ENCODE measurements around the gene ISLR2.

The ISLR2 gene

GRCh38 chr15:74127954-74128784 is 2.2 kb upstream of the ISLR2 start:
- no peak overlapping the region for H3K27ac ChIP-seq
- no peak overlapping the region for H3K4me3 ChIP-seq (ENCODE audit: low read depth in 1 of 2, low read length in 1 of 2)
- H3K27me3 ChIP-seq: peaks cover 100% of the 10 kb centered on the region
- no peaks in the 10 kb centered on the region for H3K36me3 ChIP-seq
- peaks cover 4 to 9% of the 10 kb centered on the region in 2 experiments for H3K4me1 ChIP-seq (ENCODE audit: control insufficient read depth in 1 of 2, insufficient read depth in 1 of 2, low read depth in 1 of 2, low read length in 1 of 2)
- TF ChIP-seq CTCF (IDR thresholded peaks at IDR 0.05): no peak
- no peaks in the 10 kb centered on the region for H3K9me3 ChIP-seq

GRCh38 chr15:74128785-74129585 is 1.4 kb upstream of the ISLR2 start:
- Histone ChIP-seq H3K27ac (no peak overlapping the region), H3K4me1 (ENCODE audit: control insufficient read depth in 1 of 2, insufficient read depth in 1 of 2, low read depth in 1 of 2, low read length in 1 of 2) (peaks cover 4 to 9% of the 10 kb centered on the region in 2 experiments), H3K9me3 (no peaks in the 10 kb centered on the region), H3K36me3 (no peaks in the 10 kb centered on the region), H3K4me3 (ENCODE audit: low read depth in 1 of 2, low read length in 1 of 2) (no peak overlapping the region), H3K27me3 (peaks cover 100% of the 10 kb centered on the region)
- TF ChIP-seq CTCF (IDR thresholded peaks at IDR 0.05): no peak

GRCh38 chr15:74129586-74130154 is 716 bp upstream of the ISLR2 start:
- Histone ChIP-seq H3K27ac (no peak overlapping the region), H3K4me3 (ENCODE audit: low read depth in 1 of 2, low read length in 1 of 2) (no peak overlapping the region), H3K9me3 (no peaks in the 10 kb centered on the region), H3K4me1 (ENCODE audit: control insufficient read depth in 1 of 2, insufficient read depth in 1 of 2, low read depth in 1 of 2, low read length in 1 of 2) (peaks cover 4 to 9% of the 10 kb centered on the region in 2 experiments), H3K36me3 (no peaks in the 10 kb centered on the region), H3K27me3 (peaks cover 100% of the 10 kb centered on the region)
- no peak for TF ChIP-seq CTCF (IDR thresholded peaks at IDR 0.05)

GRCh38 chr15:74130849-74131627 is 652 bp downstream of the ISLR2 start:
- Histone ChIP-seq H3K27me3 (peaks cover 100% of the 10 kb centered on the region), H3K4me3 (ENCODE audit: low read depth in 1 of 2, low read length in 1 of 2) (no peak overlapping the region), H3K9me3 (no peaks in the 10 kb centered on the region), H3K4me1 (ENCODE audit: control insufficient read depth in 1 of 2, insufficient read depth in 1 of 2, low read depth in 1 of 2, low read length in 1 of 2) (peaks cover 4 to 9% of the 10 kb centered on the region in 2 experiments), H3K27ac (no peak overlapping the region), H3K36me3 (no peaks in the 10 kb centered on the region)
- TF ChIP-seq CTCF (IDR thresholded peaks at IDR 0.05): no peak
